ENCODE data around the gene FRRS1L. TPM values are rescaled to one million over a fixed set of nuclear protein-coding genes. Genes with fewer than 3 reads are reported as not detected.

The FRRS1L gene
- total and polyA plus RNA-seq, 8 donors: 0.47 to 7.2 (median 3.1) TPM; not detected in 1

DNA sequence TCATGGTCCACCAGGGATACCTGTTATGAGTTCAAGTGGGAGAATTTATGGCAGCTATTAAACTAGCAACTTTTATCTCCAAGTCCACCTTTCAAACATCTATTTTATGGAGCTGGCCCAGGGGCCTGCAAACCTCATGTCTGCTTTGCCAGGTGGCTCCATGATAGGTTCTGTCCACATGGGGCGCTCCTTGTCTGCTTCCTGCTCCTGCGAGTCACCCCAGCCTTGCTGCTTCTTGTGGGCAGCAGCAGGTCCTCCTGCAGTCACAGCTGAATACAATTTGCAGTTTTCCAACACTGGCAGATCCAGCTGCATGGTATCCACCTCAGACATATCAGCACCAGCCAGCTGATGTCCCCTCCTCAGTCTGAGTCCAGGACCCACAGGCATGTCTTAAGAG is 39.6 kb upstream of the FRRS1L start:
- H3K4me3 ChIP-seq: no peak overlapping the region
- no peaks in the 10 kb centered on the region for H3K4me1 ChIP-seq
- no peaks in the 10 kb centered on the region for H3K36me3 ChIP-seq
- TF ChIP-seq CTCF (IDR thresholded peaks at IDR 0.05): no peak
- no peak overlapping the region for H3K27ac ChIP-seq
- no peaks in the 10 kb centered on the region for H3K27me3 ChIP-seq
- intact Hi-C loops (cut with DNase I): no loop called here
- no peak for ATAC-seq
- no peak for DNase-seq
- no peaks in the 10 kb centered on the region for H3K9me3 ChIP-seq

- no peaks in the 10 kb centered on the region for H3K9me3 ChIP-seq
- no peaks in the 10 kb centered on the region for H3K4me1 ChIP-seq
- no peaks in the 10 kb centered on the region for H3K36me3 ChIP-seq
- H3K27me3 ChIP-seq: no peaks in the 10 kb centered on the region
- no peak overlapping the region for H3K27ac ChIP-seq
- H3K4me3 ChIP-seq: no peak overlapping the region
- DNase-seq: no peak
- no peak for ATAC-seq
- TF ChIP-seq CTCF (IDR thresholded peaks at IDR 0.05): no peak
- intact Hi-C loops (cut with DNase I): no loop called here
Observed at GRCh38 chr9:109205526-109205925, 38.5 kb upstream of the FRRS1L start.

GRCh38 chr9:109203761-109204360 is 36.8 kb upstream of the FRRS1L start:
- Histone ChIP-seq H3K27me3 (peaks cover 0 to 6% of the 10 kb centered on the region in 2 donors), H3K9me3 (no peaks in the 10 kb centered on the region), H3K36me3 (no peaks in the 10 kb centered on the region), H3K4me1 (no peaks in the 10 kb centered on the region), H3K27ac (no peak overlapping the region), H3K4me3 (no peak overlapping the region)
- intact Hi-C loops (cut with DNase I): no loop called here
- TF ChIP-seq CTCF (IDR thresholded peaks at IDR 0.05): no peak
- no peak for ATAC-seq
- DNase-seq: no peak

DNA sequence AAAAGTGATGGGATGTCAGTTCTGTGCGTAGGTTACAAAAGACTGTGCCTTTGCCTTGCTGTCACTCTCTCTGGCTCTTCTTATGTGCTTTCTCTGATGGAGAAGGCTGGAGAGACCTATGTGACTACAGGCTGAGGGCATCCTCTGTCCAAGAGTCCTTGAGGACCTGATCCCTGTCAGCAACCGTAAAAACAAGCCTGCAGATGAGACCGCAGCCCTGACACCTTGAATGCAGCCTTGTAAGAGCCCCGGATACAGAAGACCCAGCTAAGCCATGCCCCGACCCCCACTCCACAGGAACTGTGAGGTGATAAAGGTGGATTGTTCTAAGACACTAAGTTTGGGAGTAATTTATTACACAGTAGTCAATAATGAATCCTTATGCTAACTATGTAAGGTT is 32.6 kb upstream of the FRRS1L start:
- TF ChIP-seq CTCF (IDR thresholded peaks at IDR 0.05): no peak
- no peaks in the 10 kb centered on the region for H3K4me1 ChIP-seq
- H3K9me3 ChIP-seq: no peaks in the 10 kb centered on the region
- H3K27me3 ChIP-seq: peaks cover 0 to 6% of the 10 kb centered on the region in 2 donors
- ATAC-seq (no peak), DNase-seq (no peak)
- intact Hi-C loops (cut with DNase I): no loop called here
- no peak overlapping the region for H3K27ac ChIP-seq
- H3K4me3 ChIP-seq: no peak overlapping the region
- no peaks in the 10 kb centered on the region for H3K36me3 ChIP-seq

GRCh38 chr9:109198736-109199382 is 31.8 kb upstream of the FRRS1L start:
- no peak for DNase-seq
- H3K4me1 ChIP-seq: no peaks in the 10 kb centered on the region
- H3K27me3 ChIP-seq: peaks cover 0 to 6% of the 10 kb centered on the region in 2 donors
- no peak for ATAC-seq
- no peaks in the 10 kb centered on the region for H3K36me3 ChIP-seq
- no peak for TF ChIP-seq CTCF (IDR thresholded peaks at IDR 0.05)
- no peaks in the 10 kb centered on the region for H3K9me3 ChIP-seq
- H3K4me3 ChIP-seq: no peak overlapping the region
- no peak overlapping the region for H3K27ac ChIP-seq
- intact Hi-C loops (cut with DNase I): no loop called here
